GM12878 (cell line): Measurements from ENCODE around the gene CTPS1. TPM values are rescaled to one million over a fixed set of nuclear protein-coding genes. Genes with fewer than 3 reads are reported as not detected.

ENCODE experiments used
- ATAC-seq: fragments of 200-7000 bp; cut with Tn5 transposase; 3 replicates; pipeline ENCODE4 v1.9.1; 2020; ENCODE audit warnings: mild to moderate bottlenecking, moderate library complexity
- BruUV-seq: library from RNA; stranded (reverse); fragments of 400-500 nt; replicated peaks from 2 replicates; lab custom pipeline; 2021; lab: Mats Ljungman, UMichigan
- CTCF ChIA-PET: fragments of 300-600 bp; sonication (Branson Sonifier 250); formaldehyde crosslinking; extraction: SDS; loops from one replicate; lab custom pipeline; 2021; ENCODE audit warnings: inconsistent platforms; lab: Yijun Ruan, JAX
- POLR2A ChIA-PET: fragments of 350-600 bp; formaldehyde crosslinking; extraction: SDS; loops from one replicate; lab custom pipeline; 2021; ENCODE audit warnings: inconsistent platforms; lab: Charles Lee
- RAD21 ChIA-PET: fragments of 300-600 bp; sonication (Branson Sonifier 250); formaldehyde crosslinking; loops from one replicate; lab custom pipeline; 2023; ENCODE audit warnings: antibody characterized with exemption; ENCODE audit not compliant: unreplicated experiment; lab: Charles Lee
- SMC1A ChIA-PET: fragments of 300-600 bp; sonication (Branson Sonifier 250); formaldehyde crosslinking; loops from one replicate; lab custom pipeline; 2023; ENCODE audit not compliant: unreplicated experiment, uncharacterized antibody; lab: Charles Lee
- DNase-seq: peaks from one replicate; pipeline ENCODE4 v3.0.0-alpha.2; 2011; ENCODE audit warnings: low read depth, low spot score
- FAIRE-seq: peaks from 3 replicates; lab custom pipeline; 2011; peaks lifted over from hg19 to GRCh38; lab: Jason Lieb, UNC
- H2AFZ ChIP-seq: 2 replicates; pipeline ENCODE4 v1.6.0; 2011; ENCODE audit warnings: low read depth, low read length, control low read depth; ENCODE audit not compliant: control insufficient read depth
- H3K27ac ChIP-seq: 2 replicates; pipeline ENCODE4 v1.5.1; 2011; ENCODE audit warnings: control low read depth; ENCODE audit not compliant: control insufficient read depth, insufficient read depth
- H3K27me3 ChIP-seq, 2 experiments: replicated peaks in 1 of 2; 2 replicates each; pipeline versions ENCODE4 v1.6.0 to v1.6.1; 2011; ENCODE audit warnings: low read length in 1 of 2; ENCODE audit not compliant: control insufficient read depth in 2 of 2, insufficient read depth in 2 of 2
- H3K36me3 ChIP-seq, 2 experiments: 2 replicates each; pipeline ENCODE4 v1.5.1; 2011; ENCODE audit warnings: low read length in 1 of 2; ENCODE audit not compliant: control insufficient read depth in 2 of 2, insufficient read depth in 2 of 2
- H3K4me1 ChIP-seq: 2 replicates; pipeline ENCODE4 v1.6.1; 2011; ENCODE audit warnings: mild to moderate bottlenecking, low read length, moderate library complexity, mixed read lengths; ENCODE audit not compliant: control insufficient read depth, insufficient read depth
- H3K4me2 ChIP-seq: 2 replicates; pipeline ENCODE4 v1.6.0; 2011; ENCODE audit warnings: control low read depth; ENCODE audit not compliant: control insufficient read depth, insufficient read depth
- H3K4me3 ChIP-seq: fragments of 200-600 bp; sonication (generic); 2 replicates; pipeline ENCODE4 v1.5.1; 2016
- H3K79me2 ChIP-seq: 2 replicates; pipeline ENCODE4 v1.6.0; 2011; ENCODE audit warnings: low read length; ENCODE audit not compliant: control insufficient read depth, insufficient read depth
- H3K9ac ChIP-seq: 2 replicates; pipeline ENCODE4 v1.8.0; 2011; ENCODE audit warnings: low read length, control low read depth, mixed read lengths; ENCODE audit not compliant: control insufficient read depth, insufficient read depth
- H3K9me3 ChIP-seq: replicated peaks from 3 replicates; pipeline ENCODE4 v1.5.1; 2011; ENCODE audit warnings: mild to moderate bottlenecking, low read length; ENCODE audit not compliant: control insufficient read depth, insufficient read depth
- H4K20me1 ChIP-seq: 2 replicates; pipeline ENCODE4 v1.6.0; 2011; ENCODE audit not compliant: control insufficient read depth, insufficient read depth
- EGR1 ChIP-seq, 2 experiments: IDR thresholded peaks; 1 replicate in 1 of 2; 2 replicates in 1 of 2; pipeline ENCODE4 v1.6.1; 2011 to 2012; ENCODE audit warnings: low read depth in 2 of 2, low read length in 2 of 2, borderline replicate concordance in 1 of 2, mild to moderate bottlenecking in 1 of 2, moderate library complexity in 1 of 2
- POLR2A ChIP-seq: IDR thresholded peaks from 2 replicates; pipeline ENCODE4 v1.6.1; 2011; ENCODE audit warnings: low read depth, mild to moderate bottlenecking, low read length
- SPI1 ChIP-seq: IDR thresholded peaks from 2 replicates; pipeline ENCODE4 v1.6.1; 2011; ENCODE audit warnings: low read depth, mild to moderate bottlenecking, low read length, moderate library complexity, borderline replicate concordance; ENCODE audit not compliant: insufficient read depth
- ZNF274 ChIP-seq: IDR thresholded peaks from one replicate; pipeline ENCODE4 v1.8.0; 2011; ENCODE audit not compliant: insufficient read length, insufficient read depth
- WGBS: methylation state at CpG from one replicate; pipeline ENCODE4 v1.1.6; 2016; ENCODE audit warnings: low lambda C conversion rate; ENCODE audit not compliant: insufficient replicate concordance, insufficient coverage; ENCODE audit errors: missing lambda C conversion rate; 5-methylcytosine and 5-hydroxymethylcytosine counted together
- in situ Hi-C: fragments of 300-500 bp; cut with MboI; formaldehyde crosslinking; loops from 9 replicates; pipeline ENCODE4 v1.14.3; 2018; ENCODE audit warnings: mixed read lengths
- intact Hi-C: fragments of 100-400 bp; cut with micrococcal nuclease; formaldehyde crosslinking; loops from one replicate; pipeline ENCODE4 v1.14.2; 2022; ENCODE audit not compliant: unreplicated experiment
- polyA plus RNA-seq, 11 experiments: library from polyadenylated mRNA; depleted of rRNA in 4 of 11; unstranded in 6 of 11; stranded (reverse) in 5 of 11; fragments of >200 nt; fragmentation: Nextera tagmentation in 4 of 11; fragmentation: Illumina TruSeq in 1 of 11; extraction: Ambion mirVana in 4 of 11; extraction: Trizol in 1 of 11; gene quantifications; 1 replicate in 1 of 11; 2 replicates in 10 of 11; pipeline versions ENCODE4 v1.2.1 to v1.2.3, GENCODE V29; 2011 to 2016; ENCODE audit warnings: inconsistent platforms in 2 of 11, missing spikeins in 2 of 11, low read depth in 1 of 11
- total RNA-seq, 4 experiments: library from RNA; depleted of rRNA in 3 of 4; stranded (reverse); fragments of >200 nt in 3 of 4; fragmentation: Illumina TruSeq in 1 of 4; extraction: Trizol in 1 of 4; gene quantifications; 2 replicates each; pipeline versions ENCODE4 v1.2.1 to v1.2.3, GENCODE V29; 2013 to 2021
- TF ChIP-seq, protein P1 (sequence below): fragments of 450-650 bp; IDR thresholded peaks from 2 replicates; pipeline ENCODE4 v1.6.1; 2016; ENCODE audit warnings: mild to moderate bottlenecking, moderate library complexity, borderline replicate concordance
- TF ChIP-seq, protein P2 (sequence below), 3 experiments: IDR thresholded peaks in 2 of 3; conservative IDR thresholded peaks in 1 of 3; 2 replicates each; pipeline ENCODE4 v1.5.1; 2011; ENCODE audit warnings: low read depth in 3 of 3, low read length in 3 of 3, mild to moderate bottlenecking in 3 of 3, control low read depth in 2 of 3, moderate library complexity in 2 of 3, inconsistent platforms in 1 of 3, mixed read lengths in 1 of 3; ENCODE audit not compliant: control insufficient read depth in 2 of 3, insufficient read depth in 1 of 3; ENCODE audit errors: extremely low read depth in 1 of 3
- TF ChIP-seq, protein P3 (sequence below): IDR thresholded peaks from 2 replicates; pipeline ENCODE4 v1.6.1; 2012; ENCODE audit warnings: low read depth, low read length, improper control_type of control experiment
- TF ChIP-seq, protein P4 (sequence below): fragments of 450-650 bp; IDR thresholded peaks from 2 replicates; pipeline ENCODE4 v1.6.1; 2017; ENCODE audit warnings: borderline replicate concordance

Gene CTPS1
- total and polyA plus RNA-seq, 10 of the 15 experiments (the other 5 are each of a cell fraction or from before 2014, with no cell fraction given): 27.5 to 106 (median 62.8) TPM

DNA sequence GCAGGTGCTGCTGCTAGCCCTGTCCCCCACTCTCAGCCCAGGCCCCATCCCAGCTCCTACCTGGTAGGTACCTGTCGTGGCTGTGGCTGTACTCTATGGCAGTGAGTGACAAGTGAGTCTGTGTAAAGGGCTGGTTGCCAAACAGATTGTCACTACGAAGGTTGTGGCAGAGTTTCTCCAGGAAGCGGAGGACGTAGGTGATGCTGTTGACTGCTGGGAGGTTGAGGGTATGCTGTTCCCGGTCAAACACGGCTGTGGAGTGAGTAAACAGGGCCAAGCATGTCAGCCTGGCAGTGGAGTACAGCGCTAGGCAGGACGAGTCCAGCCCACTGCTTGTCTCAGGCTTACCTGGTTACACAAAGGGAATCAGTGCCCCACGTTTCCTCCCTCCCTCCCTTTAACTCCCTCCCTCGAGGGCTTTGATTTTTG, 66.9 kb downstream of the CTPS1 start (continued):
- TF ChIP-seq, protein P1, sequence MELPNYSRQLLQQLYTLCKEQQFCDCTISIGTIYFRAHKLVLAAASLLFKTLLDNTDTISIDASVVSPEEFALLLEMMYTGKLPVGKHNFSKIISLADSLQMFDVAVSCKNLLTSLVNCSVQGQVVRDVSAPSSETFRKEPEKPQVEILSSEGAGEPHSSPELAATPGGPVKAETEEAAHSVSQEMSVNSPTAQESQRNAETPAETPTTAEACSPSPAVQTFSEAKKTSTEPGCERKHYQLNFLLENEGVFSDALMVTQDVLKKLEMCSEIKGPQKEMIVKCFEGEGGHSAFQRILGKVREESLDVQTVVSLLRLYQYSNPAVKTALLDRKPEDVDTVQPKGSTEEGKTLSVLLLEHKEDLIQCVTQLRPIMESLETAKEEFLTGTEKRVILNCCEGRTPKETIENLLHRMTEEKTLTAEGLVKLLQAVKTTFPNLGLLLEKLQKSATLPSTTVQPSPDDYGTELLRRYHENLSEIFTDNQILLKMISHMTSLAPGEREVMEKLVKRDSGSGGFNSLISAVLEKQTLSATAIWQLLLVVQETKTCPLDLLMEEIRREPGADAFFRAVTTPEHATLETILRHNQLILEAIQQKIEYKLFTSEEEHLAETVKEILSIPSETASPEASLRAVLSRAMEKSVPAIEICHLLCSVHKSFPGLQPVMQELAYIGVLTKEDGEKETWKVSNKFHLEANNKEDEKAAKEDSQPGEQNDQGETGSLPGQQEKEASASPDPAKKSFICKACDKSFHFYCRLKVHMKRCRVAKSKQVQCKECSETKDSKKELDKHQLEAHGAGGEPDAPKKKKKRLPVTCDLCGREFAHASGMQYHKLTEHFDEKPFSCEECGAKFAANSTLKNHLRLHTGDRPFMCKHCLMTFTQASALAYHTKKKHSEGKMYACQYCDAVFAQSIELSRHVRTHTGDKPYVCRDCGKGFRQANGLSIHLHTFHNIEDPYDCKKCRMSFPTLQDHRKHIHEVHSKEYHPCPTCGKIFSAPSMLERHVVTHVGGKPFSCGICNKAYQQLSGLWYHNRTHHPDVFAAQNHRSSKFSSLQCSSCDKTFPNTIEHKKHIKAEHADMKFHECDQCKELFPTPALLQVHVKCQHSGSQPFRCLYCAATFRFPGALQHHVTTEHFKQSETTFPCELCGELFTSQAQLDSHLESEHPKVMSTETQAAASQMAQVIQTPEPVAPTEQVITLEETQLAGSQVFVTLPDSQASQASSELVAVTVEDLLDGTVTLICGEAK: no peak
- TF ChIP-seq, protein P2, sequence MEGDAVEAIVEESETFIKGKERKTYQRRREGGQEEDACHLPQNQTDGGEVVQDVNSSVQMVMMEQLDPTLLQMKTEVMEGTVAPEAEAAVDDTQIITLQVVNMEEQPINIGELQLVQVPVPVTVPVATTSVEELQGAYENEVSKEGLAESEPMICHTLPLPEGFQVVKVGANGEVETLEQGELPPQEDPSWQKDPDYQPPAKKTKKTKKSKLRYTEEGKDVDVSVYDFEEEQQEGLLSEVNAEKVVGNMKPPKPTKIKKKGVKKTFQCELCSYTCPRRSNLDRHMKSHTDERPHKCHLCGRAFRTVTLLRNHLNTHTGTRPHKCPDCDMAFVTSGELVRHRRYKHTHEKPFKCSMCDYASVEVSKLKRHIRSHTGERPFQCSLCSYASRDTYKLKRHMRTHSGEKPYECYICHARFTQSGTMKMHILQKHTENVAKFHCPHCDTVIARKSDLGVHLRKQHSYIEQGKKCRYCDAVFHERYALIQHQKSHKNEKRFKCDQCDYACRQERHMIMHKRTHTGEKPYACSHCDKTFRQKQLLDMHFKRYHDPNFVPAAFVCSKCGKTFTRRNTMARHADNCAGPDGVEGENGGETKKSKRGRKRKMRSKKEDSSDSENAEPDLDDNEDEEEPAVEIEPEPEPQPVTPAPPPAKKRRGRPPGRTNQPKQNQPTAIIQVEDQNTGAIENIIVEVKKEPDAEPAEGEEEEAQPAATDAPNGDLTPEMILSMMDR (IDR thresholded peaks at IDR 0.05 in 2 of 3, conservative IDR thresholded peaks at IDR 0.05 in 1 of 3; ENCODE audit: control insufficient read depth in 2 of 3, extremely low read depth in 1 of 3, insufficient read depth in 1 of 3, low read depth in 3 of 3, low read length in 3 of 3): no peak
- no peak for TF ChIP-seq POLR2A
- no peak for TF ChIP-seq SPI1
- no peak for TF ChIP-seq ZNF274

DNA sequence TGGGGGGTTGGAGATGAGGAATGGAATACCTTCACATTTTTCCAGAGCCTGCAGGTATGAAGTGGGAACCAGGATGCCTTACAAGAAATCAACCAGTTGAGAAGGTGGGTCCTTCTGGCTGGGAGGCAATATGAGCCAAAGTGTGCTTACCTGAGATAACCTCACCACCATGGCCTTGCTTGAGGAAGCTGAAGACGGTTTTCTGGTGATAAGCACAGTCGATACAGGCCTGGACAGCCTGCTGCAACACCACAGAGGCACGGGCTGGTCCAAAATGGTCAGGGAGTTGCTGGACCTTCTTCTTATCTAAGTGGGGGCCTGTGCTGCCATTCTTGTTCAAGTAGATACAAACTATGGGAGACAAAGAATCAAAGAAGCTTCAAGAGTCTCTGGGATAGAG, 69.0 kb downstream of the CTPS1 start:
- Histone ChIP-seq H3K9me3 (no peaks in the 10 kb centered on the region), H3K4me1 (peaks cover 4% of the 10 kb centered on the region; the same call in 1 of the 2 replicates), H2AFZ (no peak overlapping the region), H3K27me3 (no peaks in the 10 kb centered on the region), H3K36me3 (peaks cover 8 to 18% of the 10 kb centered on the region in 2 experiments; a peak in 3 of 4 replicates), H4K20me1 (no peaks in the 10 kb centered on the region), H3K4me3 (no peak overlapping the region), H3K27ac (no peak overlapping the region), H3K9ac (no peak overlapping the region), H3K79me2 (no peaks in the 10 kb centered on the region), H3K4me2 (no peak overlapping the region)
- intact Hi-C loops (no loop called here), in situ Hi-C loops (no loop called here)
- SMC1A ChIA-PET: no interaction called here
- CTCF ChIA-PET: no interaction called here
- RAD21 ChIA-PET: no interaction called here
- POLR2A ChIA-PET: no interaction called here
- ATAC-seq (no peak), DNase-seq (no peak), FAIRE-seq (no peak)
- TF ChIP-seq, protein P3, sequence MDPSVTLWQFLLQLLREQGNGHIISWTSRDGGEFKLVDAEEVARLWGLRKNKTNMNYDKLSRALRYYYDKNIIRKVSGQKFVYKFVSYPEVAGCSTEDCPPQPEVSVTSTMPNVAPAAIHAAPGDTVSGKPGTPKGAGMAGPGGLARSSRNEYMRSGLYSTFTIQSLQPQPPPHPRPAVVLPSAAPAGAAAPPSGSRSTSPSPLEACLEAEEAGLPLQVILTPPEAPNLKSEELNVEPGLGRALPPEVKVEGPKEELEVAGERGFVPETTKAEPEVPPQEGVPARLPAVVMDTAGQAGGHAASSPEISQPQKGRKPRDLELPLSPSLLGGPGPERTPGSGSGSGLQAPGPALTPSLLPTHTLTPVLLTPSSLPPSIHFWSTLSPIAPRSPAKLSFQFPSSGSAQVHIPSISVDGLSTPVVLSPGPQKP: no peak
- TF ChIP-seq, protein P4, sequence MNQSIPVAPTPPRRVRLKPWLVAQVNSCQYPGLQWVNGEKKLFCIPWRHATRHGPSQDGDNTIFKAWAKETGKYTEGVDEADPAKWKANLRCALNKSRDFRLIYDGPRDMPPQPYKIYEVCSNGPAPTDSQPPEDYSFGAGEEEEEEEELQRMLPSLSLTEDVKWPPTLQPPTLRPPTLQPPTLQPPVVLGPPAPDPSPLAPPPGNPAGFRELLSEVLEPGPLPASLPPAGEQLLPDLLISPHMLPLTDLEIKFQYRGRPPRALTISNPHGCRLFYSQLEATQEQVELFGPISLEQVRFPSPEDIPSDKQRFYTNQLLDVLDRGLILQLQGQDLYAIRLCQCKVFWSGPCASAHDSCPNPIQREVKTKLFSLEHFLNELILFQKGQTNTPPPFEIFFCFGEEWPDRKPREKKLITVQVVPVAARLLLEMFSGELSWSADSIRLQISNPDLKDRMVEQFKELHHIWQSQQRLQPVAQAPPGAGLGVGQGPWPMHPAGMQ: no peak
- TF ChIP-seq EGR1 (IDR thresholded peaks at IDR 0.05; ENCODE audit: borderline replicate concordance in 1 of 2, low read depth in 2 of 2, low read length in 2 of 2): no peak
- 94% methylated on average over 3 of the region's 3 CpGs for WGBS
- BruUV-seq: no TSS peak
